Panc1 (cell line): ENCODE data around the gene SNTG2. TPM values are rescaled to one million over a fixed set of nuclear protein-coding genes. Genes with fewer than 3 reads are reported as not detected.
A peak's percentile ranks its signal among the peaks of the same experiment; 100 is the strongest.

Experiments used
- ATAC-seq: fragments of 200-7000 bp; cut with Tn5 transposase; 2 replicates; pipeline ENCODE4 v1.9.1; 2020; ENCODE audit warnings: mild to moderate bottlenecking, moderate library complexity
- BruUV-seq: library from RNA; stranded (reverse); fragments of 400-500 nt; replicated peaks from 2 replicates; lab custom pipeline; 2021; lab: Mats Ljungman, UMichigan
- CTCF ChIA-PET: fragments of 300-600 bp; sonication (Branson Sonifier 250); formaldehyde crosslinking; loops from one replicate; lab custom pipeline; 2022; ENCODE audit warnings: antibody characterized with exemption; lab: Charles Lee
- POLR2A ChIA-PET: fragments of 300-600 bp; sonication (Branson Sonifier 250); formaldehyde crosslinking; loops from one replicate; lab custom pipeline; 2022; ENCODE audit warnings: antibody characterized with exemption; lab: Charles Lee
- DNase-seq: peaks from one replicate; pipeline ENCODE4 v3.0.0-alpha.2; 2010; ENCODE audit warnings: low read depth, low spot score
- H3K27ac ChIP-seq: 2 replicates; pipeline ENCODE4 v1.5.1; 2011; ENCODE audit warnings: mild to moderate bottlenecking, low read length, inconsistent platforms
- H3K27me3 ChIP-seq: fragments of 200-500 bp; sonication (Bioruptor generic); 2 replicates; pipeline ENCODE4 v1.6.0; 2014; ENCODE audit warnings: low read length, inconsistent platforms; ENCODE audit not compliant: control insufficient read depth, insufficient read depth
- H3K36me3 ChIP-seq: fragments of 200-500 bp; sonication (Bioruptor generic); 2 replicates; pipeline ENCODE4 v1.5.1; 2014; ENCODE audit warnings: inconsistent platforms, mild to moderate bottlenecking, low read length, moderate library complexity; ENCODE audit not compliant: control insufficient read depth, insufficient read depth
- H3K4me1 ChIP-seq: 2 replicates; pipeline ENCODE4 v1.5.1; 2011; ENCODE audit warnings: inconsistent platforms, mild to moderate bottlenecking, low read length, moderate library complexity; ENCODE audit not compliant: control insufficient read depth, insufficient read depth
- H3K4me3 ChIP-seq, 2 experiments: 2 replicates each; pipeline ENCODE4 v1.5.1; 2011 to 2012; ENCODE audit warnings: low read depth in 2 of 2, low read length in 2 of 2, mild to moderate bottlenecking in 2 of 2, inconsistent platforms in 1 of 2, moderate library complexity in 1 of 2
- H3K9me3 ChIP-seq: fragments of 200-500 bp; sonication (Bioruptor generic); 2 replicates; pipeline ENCODE4 v1.5.1; 2014; ENCODE audit warnings: low read depth, mild to moderate bottlenecking, inconsistent platforms, low read length, moderate library complexity; ENCODE audit not compliant: control insufficient read depth, insufficient read depth
- POLR2AphosphoS5 ChIP-seq: IDR thresholded peaks from 2 replicates; pipeline ENCODE4 v1.6.1; 2012; ENCODE audit warnings: mild to moderate bottlenecking, low read depth, low read length, moderate library complexity
- SIN3A ChIP-seq: IDR thresholded peaks from 2 replicates; pipeline ENCODE4 v1.6.1; 2012; ENCODE audit warnings: low read depth, mild to moderate bottlenecking, low read length, moderate library complexity, borderline replicate concordance; ENCODE audit not compliant: insufficient read depth
- TCF7L2 ChIP-seq: IDR thresholded peaks from 2 replicates; pipeline ENCODE4 v1.6.1; 2011; ENCODE audit warnings: mild to moderate bottlenecking, low read depth, low read length, inconsistent platforms
- in situ Hi-C: cut with HindIII; loops from 2 replicates; pipeline ENCODE4 v1.10.0; 2016; ENCODE audit warnings: low sequenced_read_pairs, low pct_unique_long_range_greater_than_20kb
- intact Hi-C: fragments of 100-400 bp; cut with micrococcal nuclease; formaldehyde crosslinking; loops from one replicate; pipeline ENCODE4 v1.10.0; 2022; ENCODE audit not compliant: unreplicated experiment
- total RNA-seq: library from RNA; stranded (reverse); gene quantifications from one replicate; pipeline ENCODE4 v1.2.1, GENCODE V29; 2021; ENCODE audit not compliant: unreplicated experiment
- TF ChIP-seq, protein P1 (sequence below), 2 experiments: IDR thresholded peaks; 2 replicates each; pipeline ENCODE4 v1.6.1; 2011 to 2012; ENCODE audit warnings: low read depth in 2 of 2, control low read depth in 1 of 2, low read length in 1 of 2, mild to moderate bottlenecking in 1 of 2, moderate library complexity in 1 of 2; ENCODE audit not compliant: insufficient read depth in 1 of 2
- TF ChIP-seq, protein P2 (sequence below): fragments of 450-650 bp; IDR thresholded peaks from 2 replicates; pipeline ENCODE4 v1.5.1; 2017; ENCODE audit warnings: mild to moderate bottlenecking

SNTG2 gene
- total RNA-seq, 1 experiment from 2014 or later, result not detected

DNA sequence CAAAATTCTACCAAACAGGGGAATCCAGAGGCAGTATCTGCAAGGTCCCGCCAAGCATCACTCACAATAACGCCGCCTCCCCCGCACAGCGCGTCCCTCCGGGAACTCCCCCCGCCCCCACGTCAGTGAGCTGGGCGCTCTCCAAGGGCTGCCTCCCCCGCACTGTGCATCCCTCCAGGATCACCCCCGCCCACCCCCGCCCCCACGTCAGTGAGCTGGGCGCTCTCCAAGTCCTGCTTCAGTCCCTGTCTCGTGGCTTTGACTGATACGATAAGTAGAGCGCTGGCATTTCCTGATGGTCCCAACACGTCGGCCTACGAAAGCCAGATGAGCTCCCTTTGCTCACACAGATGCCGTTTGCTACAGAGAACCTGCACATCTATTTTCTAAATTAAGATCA, 331.9 kb downstream of the SNTG2 start:
- intact Hi-C loops (no loop called here), in situ Hi-C loops (no loop called here)
- Histone ChIP-seq H3K36me3 (no peaks in the 10 kb centered on the region), H3K4me1 (no peaks in the 10 kb centered on the region), H3K4me3 (no peak overlapping the region), H3K27ac (no peak overlapping the region), H3K9me3 (no peaks in the 10 kb centered on the region), H3K27me3 (no peaks in the 10 kb centered on the region)
- DNase-seq (no peak), ATAC-seq (no peak)
- TF ChIP-seq, protein P1, sequence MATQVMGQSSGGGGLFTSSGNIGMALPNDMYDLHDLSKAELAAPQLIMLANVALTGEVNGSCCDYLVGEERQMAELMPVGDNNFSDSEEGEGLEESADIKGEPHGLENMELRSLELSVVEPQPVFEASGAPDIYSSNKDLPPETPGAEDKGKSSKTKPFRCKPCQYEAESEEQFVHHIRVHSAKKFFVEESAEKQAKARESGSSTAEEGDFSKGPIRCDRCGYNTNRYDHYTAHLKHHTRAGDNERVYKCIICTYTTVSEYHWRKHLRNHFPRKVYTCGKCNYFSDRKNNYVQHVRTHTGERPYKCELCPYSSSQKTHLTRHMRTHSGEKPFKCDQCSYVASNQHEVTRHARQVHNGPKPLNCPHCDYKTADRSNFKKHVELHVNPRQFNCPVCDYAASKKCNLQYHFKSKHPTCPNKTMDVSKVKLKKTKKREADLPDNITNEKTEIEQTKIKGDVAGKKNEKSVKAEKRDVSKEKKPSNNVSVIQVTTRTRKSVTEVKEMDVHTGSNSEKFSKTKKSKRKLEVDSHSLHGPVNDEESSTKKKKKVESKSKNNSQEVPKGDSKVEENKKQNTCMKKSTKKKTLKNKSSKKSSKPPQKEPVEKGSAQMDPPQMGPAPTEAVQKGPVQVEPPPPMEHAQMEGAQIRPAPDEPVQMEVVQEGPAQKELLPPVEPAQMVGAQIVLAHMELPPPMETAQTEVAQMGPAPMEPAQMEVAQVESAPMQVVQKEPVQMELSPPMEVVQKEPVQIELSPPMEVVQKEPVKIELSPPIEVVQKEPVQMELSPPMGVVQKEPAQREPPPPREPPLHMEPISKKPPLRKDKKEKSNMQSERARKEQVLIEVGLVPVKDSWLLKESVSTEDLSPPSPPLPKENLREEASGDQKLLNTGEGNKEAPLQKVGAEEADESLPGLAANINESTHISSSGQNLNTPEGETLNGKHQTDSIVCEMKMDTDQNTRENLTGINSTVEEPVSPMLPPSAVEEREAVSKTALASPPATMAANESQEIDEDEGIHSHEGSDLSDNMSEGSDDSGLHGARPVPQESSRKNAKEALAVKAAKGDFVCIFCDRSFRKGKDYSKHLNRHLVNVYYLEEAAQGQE (IDR thresholded peaks at IDR 0.05; ENCODE audit: insufficient read depth in 1 of 2, low read depth in 2 of 2, low read length in 1 of 2), result no peak
- TF ChIP-seq, protein P2, sequence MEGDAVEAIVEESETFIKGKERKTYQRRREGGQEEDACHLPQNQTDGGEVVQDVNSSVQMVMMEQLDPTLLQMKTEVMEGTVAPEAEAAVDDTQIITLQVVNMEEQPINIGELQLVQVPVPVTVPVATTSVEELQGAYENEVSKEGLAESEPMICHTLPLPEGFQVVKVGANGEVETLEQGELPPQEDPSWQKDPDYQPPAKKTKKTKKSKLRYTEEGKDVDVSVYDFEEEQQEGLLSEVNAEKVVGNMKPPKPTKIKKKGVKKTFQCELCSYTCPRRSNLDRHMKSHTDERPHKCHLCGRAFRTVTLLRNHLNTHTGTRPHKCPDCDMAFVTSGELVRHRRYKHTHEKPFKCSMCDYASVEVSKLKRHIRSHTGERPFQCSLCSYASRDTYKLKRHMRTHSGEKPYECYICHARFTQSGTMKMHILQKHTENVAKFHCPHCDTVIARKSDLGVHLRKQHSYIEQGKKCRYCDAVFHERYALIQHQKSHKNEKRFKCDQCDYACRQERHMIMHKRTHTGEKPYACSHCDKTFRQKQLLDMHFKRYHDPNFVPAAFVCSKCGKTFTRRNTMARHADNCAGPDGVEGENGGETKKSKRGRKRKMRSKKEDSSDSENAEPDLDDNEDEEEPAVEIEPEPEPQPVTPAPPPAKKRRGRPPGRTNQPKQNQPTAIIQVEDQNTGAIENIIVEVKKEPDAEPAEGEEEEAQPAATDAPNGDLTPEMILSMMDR, result no peak
- no peak for TF ChIP-seq SIN3A
- no peak for TF ChIP-seq TCF7L2
- TF ChIP-seq POLR2AphosphoS5, result no peak
- ChIA-PET POLR2A (no interaction called here), CTCF (no interaction called here)
- BruUV-seq, result no TSS peak

DNA sequence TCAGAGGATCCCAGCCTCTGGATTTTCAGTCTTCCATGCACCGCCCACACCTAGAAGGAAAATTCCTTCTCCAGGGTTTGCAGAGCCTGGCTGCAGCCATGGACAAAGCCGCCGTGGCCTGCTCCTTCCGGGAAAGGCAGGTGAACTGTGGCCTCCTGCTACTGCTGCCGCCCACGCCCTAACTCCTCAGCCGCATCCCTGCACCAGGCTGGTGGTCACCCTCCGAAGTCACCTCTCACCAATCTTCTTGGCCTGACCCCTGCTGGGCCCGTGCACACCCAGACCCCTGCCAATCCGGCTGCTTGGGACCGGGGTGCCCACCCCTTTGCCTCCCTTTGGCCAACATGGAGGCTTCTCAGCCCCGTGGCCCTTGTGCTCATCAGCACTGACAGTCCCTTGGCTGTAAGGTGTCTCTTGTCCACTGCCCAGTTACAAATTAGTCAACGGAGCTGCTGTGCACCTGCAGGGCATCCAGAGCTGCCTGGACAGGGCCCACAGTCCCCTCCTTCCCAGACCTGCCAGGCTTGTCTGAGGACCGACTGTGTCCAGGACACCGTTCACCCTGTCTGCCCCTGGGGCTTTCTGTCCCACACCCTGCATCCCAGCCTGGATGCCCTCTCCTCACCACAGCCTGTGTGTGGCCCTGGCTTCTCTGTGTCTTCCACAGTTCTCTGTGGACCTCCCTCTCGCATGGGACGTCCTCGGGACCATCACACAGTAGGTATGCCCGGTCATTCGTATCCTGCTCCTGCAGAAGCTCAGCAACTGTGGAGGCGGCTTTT, 332.6 kb downstream of the SNTG2 start:
- ChIA-PET CTCF (no interaction called here), POLR2A (no interaction called here)
- Histone ChIP-seq H3K4me1 (no peaks in the 10 kb centered on the region), H3K36me3 (no peaks in the 10 kb centered on the region), H3K27me3 (no peaks in the 10 kb centered on the region), H3K27ac (no peak overlapping the region), H3K9me3 (no peaks in the 10 kb centered on the region), H3K4me3 (no peak overlapping the region)
- intact Hi-C loops (no loop called here), in situ Hi-C loops (no loop called here)
- ATAC-seq (peak; percentile 53; the same call in 1 of the 2 replicates), DNase-seq (no peak)
- BruUV-seq, result no TSS peak
- TF ChIP-seq POLR2AphosphoS5 (no peak), SIN3A (no peak), TCF7L2 (no peak)
- TF ChIP-seq, protein P1 (IDR thresholded peaks at IDR 0.05; ENCODE audit: insufficient read depth in 1 of 2, low read depth in 2 of 2, low read length in 1 of 2), result no peak
- TF ChIP-seq, protein P2, result no peak
